Measurements from ENCODE around the gene GNE.
"Not testable (repeated sequence)": the region's sequence is repeated elsewhere in the genome, so short reads cannot be mapped to it uniquely, and the experiment has no call there.

The GNE gene

GRCh38 chr9:36263683-36264082 lies 5.4 kb upstream of the GNE start:
- no peak for DNase-seq

GRCh38 chr9:36258996-36259533 lies 817 bp upstream of the GNE start:
- DNase-seq: no peak

- DNase-seq: no peak
Observed at GRCh38 chr9:36251428-36251827, 6.8 kb downstream of the GNE start.

- no peak for DNase-seq
Observed at GRCh38 chr9:36250079-36250478, 8.2 kb downstream of the GNE start.

GRCh38 chr9:36249189-36249588 lies 9.1 kb downstream of the GNE start:
- DNase-seq: no peak

GRCh38 chr9:36248061-36248460 lies 10.2 kb downstream of the GNE start:
- not testable (repeated sequence) for DNase-seq

- DNase-seq: no peak
Observed at GRCh38 chr9:36247356-36247755, 10.9 kb downstream of the GNE start.

GRCh38 chr9:36245906-36246305 lies 12.3 kb downstream of the GNE start:
- DNase-seq: no peak

GRCh38 chr9:36239675-36240074 lies 18.6 kb downstream of the GNE start:
- DNase-seq: not testable (repeated sequence)

GRCh38 chr9:36239205-36239604 lies 19.0 kb downstream of the GNE start:
- DNase-seq: not testable (repeated sequence)

GRCh38 chr9:36237230-36237629 lies 21.0 kb downstream of the GNE start:
- DNase-seq: no peak

GRCh38 chr9:36222449-36222848 lies 35.8 kb downstream of the GNE start:
- DNase-seq: no peak

- no peak for DNase-seq
Observed at GRCh38 chr9:36221667-36222066, 36.6 kb downstream of the GNE start.

GRCh38 chr9:36218411-36218901 lies 39.8 kb downstream of the GNE start:
- no peak for DNase-seq

- no peak for DNase-seq
Observed at GRCh38 chr9:36218011-36218410, 40.2 kb downstream of the GNE start.

GRCh38 chr9:36217256-36217968 lies 40.8 kb downstream of the GNE start:
- DNase-seq: no peak

GRCh38 chr9:36214571-36214970 lies 43.7 kb downstream of the GNE start:
- no peak for DNase-seq

GRCh38 chr9:36213989-36214388 lies 44.3 kb downstream of the GNE start:
- no peak for DNase-seq

- DNase-seq: no peak
Observed at GRCh38 chr9:36213387-36213786, 44.9 kb downstream of the GNE start.

- no peak for DNase-seq
Observed at GRCh38 chr9:36211510-36211909, 46.7 kb downstream of the GNE start.

GRCh38 chr9:36210722-36211121 lies 47.5 kb downstream of the GNE start:
- DNase-seq: no peak

- DNase-seq: no peak
Observed at GRCh38 chr9:36208521-36209253, 49.6 kb downstream of the GNE start.

- no peak for DNase-seq
Observed at GRCh38 chr9:36207546-36208012, 50.7 kb downstream of the GNE start.

- no peak for DNase-seq
Observed at GRCh38 chr9:36207016-36207415, 51.2 kb downstream of the GNE start.

All from activated CD4-positive, alpha-beta T cell treated with anti-CD3 and anti-CD28 coated beads for 48 hours (primary cell).